C4-2B (cell line): ENCODE measurements around the gene ENTPD6.

Source experiments
- ZFX ChIP-seq: fragments of 450-650 bp; IDR thresholded peaks from 2 replicates; pipeline ENCODE4 v1.6.1; 2017
- TF ChIP-seq, protein P1 (sequence below): fragments of 450-650 bp; conservative IDR thresholded peaks from 2 replicates; pipeline ENCODE4 v1.5.1; 2017; ENCODE audit warnings: mild to moderate bottlenecking

- TF ChIP-seq, protein P1, sequence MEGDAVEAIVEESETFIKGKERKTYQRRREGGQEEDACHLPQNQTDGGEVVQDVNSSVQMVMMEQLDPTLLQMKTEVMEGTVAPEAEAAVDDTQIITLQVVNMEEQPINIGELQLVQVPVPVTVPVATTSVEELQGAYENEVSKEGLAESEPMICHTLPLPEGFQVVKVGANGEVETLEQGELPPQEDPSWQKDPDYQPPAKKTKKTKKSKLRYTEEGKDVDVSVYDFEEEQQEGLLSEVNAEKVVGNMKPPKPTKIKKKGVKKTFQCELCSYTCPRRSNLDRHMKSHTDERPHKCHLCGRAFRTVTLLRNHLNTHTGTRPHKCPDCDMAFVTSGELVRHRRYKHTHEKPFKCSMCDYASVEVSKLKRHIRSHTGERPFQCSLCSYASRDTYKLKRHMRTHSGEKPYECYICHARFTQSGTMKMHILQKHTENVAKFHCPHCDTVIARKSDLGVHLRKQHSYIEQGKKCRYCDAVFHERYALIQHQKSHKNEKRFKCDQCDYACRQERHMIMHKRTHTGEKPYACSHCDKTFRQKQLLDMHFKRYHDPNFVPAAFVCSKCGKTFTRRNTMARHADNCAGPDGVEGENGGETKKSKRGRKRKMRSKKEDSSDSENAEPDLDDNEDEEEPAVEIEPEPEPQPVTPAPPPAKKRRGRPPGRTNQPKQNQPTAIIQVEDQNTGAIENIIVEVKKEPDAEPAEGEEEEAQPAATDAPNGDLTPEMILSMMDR = no peak
- TF ChIP-seq ZFX = no peak
Observed at GRCh38 chr20:25187220-25187619, 8.3 kb upstream of the ENTPD6 start.
